Mucosa of stomach (tissue), 1 donor: ENCODE data around the gene TMED6.
A peak's percentile ranks its signal among the peaks of the same experiment; 100 is the strongest.

Experiments used
- H3K27me3 ChIP-seq: one replicate; pipeline ENCODE4 v1.7.0; 2013; ENCODE audit warnings: mild to moderate bottlenecking, low read length; ENCODE audit not compliant: control insufficient read depth, insufficient read depth
- H3K36me3 ChIP-seq: one replicate; pipeline ENCODE4 v1.7.0; 2013; ENCODE audit warnings: low read length; ENCODE audit not compliant: control insufficient read depth, insufficient read depth
- H3K4me1 ChIP-seq: one replicate; pipeline ENCODE4 v1.7.0; 2013; ENCODE audit warnings: mild to moderate bottlenecking, low read length; ENCODE audit not compliant: control insufficient read depth, insufficient read depth
- H3K4me3 ChIP-seq: one replicate; pipeline ENCODE4 v1.7.0; 2013; ENCODE audit warnings: low read length
- H3K9ac ChIP-seq: one replicate; pipeline ENCODE4 v1.7.0; 2013; ENCODE audit warnings: mild to moderate bottlenecking, low read length, moderate library complexity
- H3K9me3 ChIP-seq: one replicate; pipeline ENCODE4 v1.7.0; 2013; ENCODE audit warnings: mild to moderate bottlenecking, low read length, moderate library complexity; ENCODE audit not compliant: control insufficient read depth
- donor health status: Pancreatic carcinoma.

The TMED6 gene

GRCh38 chr16:69351309-69352027, at the start of gene TMED6:
Gene TMED6, minus strand, starts transcription at chr16:69351786. Its CDS starts 33 bp downstream, at chr16:69351753.
- no peaks in the 10 kb centered on the region for H3K36me3 ChIP-seq
- peak within 1 kb of the TSS; percentile 19 for H3K9ac ChIP-seq

GRCh38 chr16:69399361-69399760, 47.8 kb upstream of the TMED6 start:
- Histone ChIP-seq H3K27me3 (no peaks in the 10 kb centered on the region), H3K36me3 (no peaks in the 10 kb centered on the region), H3K9me3 (no peaks in the 10 kb centered on the region), H3K4me3 (no peak overlapping the region), H3K4me1 (peaks cover 24% of the 10 kb centered on the region), H3K9ac (no peak overlapping the region)

More at GRCh38 chr16:69351309-69352027, at the start of gene TMED6:
- Histone ChIP-seq H3K4me3 (no peak within 1 kb of the TSS), H3K27me3 (no peaks in the 10 kb centered on the region), H3K4me1 (peaks cover 11% of the 10 kb centered on the region), H3K9me3 (no peaks in the 10 kb centered on the region)

DNA sequence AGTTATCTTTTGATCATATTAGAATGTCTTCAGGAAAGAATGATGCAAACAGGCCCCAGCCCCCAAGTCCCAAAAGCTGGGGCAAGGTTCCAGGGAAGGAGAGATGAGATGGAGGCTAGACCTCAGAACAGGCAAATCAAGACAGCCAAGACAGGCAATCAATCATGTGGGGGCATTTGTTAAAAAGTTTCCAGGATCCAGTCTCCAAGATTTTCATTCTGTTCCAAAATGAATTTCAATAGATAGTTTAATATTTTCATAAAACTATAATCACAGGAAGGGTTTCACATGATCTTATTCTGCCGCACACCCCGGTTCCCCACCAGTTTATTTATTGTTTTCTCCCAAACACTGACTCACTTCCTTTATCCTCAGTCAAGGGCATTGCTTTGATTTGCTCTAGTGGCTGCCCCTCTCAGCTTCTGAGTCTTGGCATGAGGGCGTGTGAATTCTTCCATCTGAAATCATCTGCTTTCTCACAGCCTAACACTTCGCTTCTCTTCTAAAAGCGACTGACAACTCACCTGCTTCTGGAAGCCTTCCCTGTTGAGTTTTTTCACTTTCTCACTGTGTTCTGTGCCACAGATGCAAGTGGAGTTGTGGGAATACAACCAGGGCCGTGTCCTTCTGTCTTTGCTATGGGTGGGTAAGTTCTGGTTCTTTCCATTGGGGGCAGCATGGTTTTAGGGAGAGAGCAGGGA, 46.4 kb upstream of the TMED6 start:
- Histone ChIP-seq H3K4me3 (no peak overlapping the region), H3K36me3 (no peaks in the 10 kb centered on the region), H3K27me3 (no peaks in the 10 kb centered on the region), H3K9me3 (no peaks in the 10 kb centered on the region), H3K9ac (no peak overlapping the region), H3K4me1 (peaks cover 17% of the 10 kb centered on the region)

DNA sequence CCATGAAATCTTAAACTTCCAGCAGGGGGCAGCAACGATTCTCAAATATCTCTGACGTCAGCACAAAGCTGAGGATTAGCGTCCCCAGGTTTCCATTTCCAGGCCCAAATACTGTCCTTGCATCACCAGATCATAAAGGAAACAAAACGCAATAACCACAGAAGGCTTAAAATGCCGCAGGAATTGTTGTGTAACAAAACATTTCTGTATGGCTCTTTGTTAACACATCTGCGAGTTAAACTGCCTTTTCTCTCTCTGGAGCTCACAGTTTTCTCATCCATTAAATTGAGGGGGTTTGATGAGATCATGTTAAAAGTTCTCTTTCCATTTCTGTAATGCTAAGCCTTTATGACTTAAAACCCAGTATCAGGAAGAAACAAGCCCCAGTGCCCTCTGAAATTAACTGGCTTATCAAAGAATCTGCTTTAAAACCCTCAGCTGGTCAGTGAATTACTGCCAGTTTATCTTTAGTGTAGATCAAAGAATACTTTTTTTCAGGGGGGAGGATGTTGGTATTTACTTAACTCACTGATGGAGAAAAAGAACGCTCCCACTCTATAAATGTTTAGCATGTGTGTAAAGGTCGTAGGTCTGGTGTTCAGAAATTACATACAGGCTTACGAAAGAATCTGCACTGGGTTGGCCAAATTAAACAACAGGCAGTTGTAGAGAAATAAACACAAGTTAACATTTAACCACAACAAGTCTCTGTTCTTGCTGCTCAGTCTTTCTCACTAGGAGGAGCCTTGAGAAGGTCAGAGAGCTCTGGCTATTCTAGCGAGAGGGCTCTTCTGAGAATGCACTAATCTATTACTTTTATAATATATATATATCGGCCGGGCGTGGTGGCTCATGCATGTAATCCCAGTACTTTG, 44.8 kb upstream of the TMED6 start:
- Histone ChIP-seq H3K9ac (peak overlapping the region; percentile 29), H3K4me3 (peak overlapping the region; percentile 39), H3K27me3 (no peaks in the 10 kb centered on the region), H3K9me3 (no peaks in the 10 kb centered on the region), H3K36me3 (no peaks in the 10 kb centered on the region), H3K4me1 (peaks cover 17% of the 10 kb centered on the region)

DNA sequence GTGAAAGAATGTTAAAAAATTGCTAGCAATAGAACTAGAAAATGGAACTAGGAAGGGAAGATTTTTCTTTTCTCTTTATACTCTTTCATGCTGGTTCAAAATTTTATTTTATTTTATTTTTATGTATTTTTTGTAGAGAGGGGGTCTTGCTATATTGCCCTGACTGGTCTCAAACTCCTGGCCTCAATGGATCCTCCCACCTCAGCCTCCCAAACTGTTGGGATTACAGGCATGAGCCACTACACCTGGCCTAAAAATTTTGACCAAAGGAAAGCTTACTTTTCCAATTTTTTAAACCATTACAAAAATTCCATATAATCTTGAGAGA, 44.2 kb upstream of the TMED6 start:
- Histone ChIP-seq H3K9me3 (no peaks in the 10 kb centered on the region), H3K4me3 (no peak overlapping the region), H3K36me3 (no peaks in the 10 kb centered on the region), H3K4me1 (peaks cover 17% of the 10 kb centered on the region), H3K9ac (no peak overlapping the region), H3K27me3 (no peaks in the 10 kb centered on the region)

- no peak overlapping the region for H3K4me3 ChIP-seq
- no peaks in the 10 kb centered on the region for H3K27me3 ChIP-seq
- H3K9me3 ChIP-seq: no peaks in the 10 kb centered on the region
- H3K4me1 ChIP-seq: peaks cover 17% of the 10 kb centered on the region
- no peaks in the 10 kb centered on the region for H3K36me3 ChIP-seq
- no peak overlapping the region for H3K9ac ChIP-seq
Observed at GRCh38 chr16:69393898-69394849, 42.6 kb upstream of the TMED6 start.

DNA sequence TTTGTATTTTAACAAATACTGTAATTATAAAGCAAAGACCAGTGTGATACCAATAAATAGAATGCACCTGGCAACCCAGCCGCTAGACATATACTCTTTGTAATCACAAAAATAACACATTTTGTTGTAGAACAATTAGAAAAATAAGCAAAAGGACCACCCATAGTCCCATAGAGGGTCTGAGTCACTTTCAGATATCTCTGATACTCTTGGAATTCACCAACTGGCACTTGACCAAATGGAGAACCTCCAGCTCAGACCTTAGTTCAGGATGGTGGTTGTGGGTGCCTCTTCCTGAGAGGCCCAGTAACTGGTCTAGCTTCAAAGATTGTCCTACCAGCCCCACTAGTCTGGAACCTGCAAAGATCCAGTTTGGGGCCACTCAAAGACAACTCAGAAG, 35.0 kb upstream of the TMED6 start:
- Histone ChIP-seq H3K36me3 (no peaks in the 10 kb centered on the region), H3K27me3 (no peaks in the 10 kb centered on the region), H3K9me3 (no peaks in the 10 kb centered on the region), H3K4me3 (no peak overlapping the region), H3K4me1 (no peaks in the 10 kb centered on the region), H3K9ac (no peak overlapping the region)

DNA sequence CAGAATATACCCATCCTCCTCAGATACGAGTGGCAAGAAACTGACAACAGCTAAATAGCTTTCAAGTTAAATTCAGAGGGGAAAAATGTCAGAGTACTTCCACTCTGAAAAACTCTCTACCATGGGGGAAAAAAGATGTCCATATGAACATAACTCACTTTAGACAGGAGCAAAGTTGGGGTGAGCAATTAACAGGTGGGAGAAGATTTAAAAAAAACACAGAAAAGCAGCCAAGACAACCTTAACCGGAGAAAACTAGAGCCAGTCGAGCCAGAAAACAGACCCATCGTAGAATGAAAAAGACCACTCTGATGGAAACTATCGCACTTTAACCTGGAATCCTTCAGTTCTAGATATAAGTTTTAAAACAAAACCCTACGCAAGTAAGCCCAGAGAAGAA, 33.4 kb upstream of the TMED6 start:
- Histone ChIP-seq H3K4me1 (no peaks in the 10 kb centered on the region), H3K36me3 (no peaks in the 10 kb centered on the region), H3K27me3 (no peaks in the 10 kb centered on the region), H3K9me3 (no peaks in the 10 kb centered on the region), H3K9ac (peak overlapping the region; percentile 71), H3K4me3 (peak overlapping the region; percentile 23)

DNA sequence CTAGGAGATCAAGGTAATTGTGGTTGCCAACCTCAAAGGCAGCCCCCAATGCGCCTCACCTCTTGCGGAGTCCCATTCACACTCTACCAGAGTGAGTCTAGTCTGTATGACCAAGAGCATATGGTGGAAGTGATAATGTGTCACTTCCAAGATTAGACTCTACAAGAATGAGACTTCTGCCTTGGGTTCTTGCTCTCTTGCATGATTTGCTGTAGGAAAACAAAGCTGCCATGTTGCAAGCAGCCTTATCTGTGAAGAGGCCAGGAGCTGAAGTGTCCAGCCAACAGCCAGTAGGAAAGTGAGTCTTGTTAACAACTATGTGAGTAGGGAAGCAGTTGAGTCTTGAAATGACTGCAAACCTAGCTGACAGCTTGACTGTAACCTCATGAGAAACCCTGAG, 30.8 kb upstream of the TMED6 start:
- no peak overlapping the region for H3K9ac ChIP-seq
- H3K4me1 ChIP-seq: no peaks in the 10 kb centered on the region
- no peaks in the 10 kb centered on the region for H3K27me3 ChIP-seq
- H3K4me3 ChIP-seq: no peak overlapping the region
- no peaks in the 10 kb centered on the region for H3K9me3 ChIP-seq
- H3K36me3 ChIP-seq: no peaks in the 10 kb centered on the region

GRCh38 chr16:69381231-69381630, 29.6 kb upstream of the TMED6 start:
- Histone ChIP-seq H3K27me3 (no peaks in the 10 kb centered on the region), H3K9ac (no peak overlapping the region), H3K36me3 (no peaks in the 10 kb centered on the region), H3K9me3 (no peaks in the 10 kb centered on the region), H3K4me3 (no peak overlapping the region), H3K4me1 (no peaks in the 10 kb centered on the region)

GRCh38 chr16:69378760-69379159, 27.2 kb upstream of the TMED6 start:
- no peak overlapping the region for H3K4me3 ChIP-seq
- no peaks in the 10 kb centered on the region for H3K4me1 ChIP-seq
- H3K9ac ChIP-seq: no peak overlapping the region
- H3K36me3 ChIP-seq: no peaks in the 10 kb centered on the region
- H3K9me3 ChIP-seq: no peaks in the 10 kb centered on the region
- no peaks in the 10 kb centered on the region for H3K27me3 ChIP-seq
